Measurements from ENCODE around the gene DAPK3.

The DAPK3 gene

GRCh38 chr19:3981736-3982681 lies 11.1 kb upstream of the DAPK3 start:
- no peak overlapping the region for H2AFZ ChIP-seq (ENCODE audit: low read depth, low read length)
- DNase-seq = no peak
- no peak overlapping the region for H3K9ac ChIP-seq (ENCODE audit: low read length)
- no peak overlapping the region for H2BK15ac ChIP-seq (ENCODE audit: low read depth, poor library complexity, severe bottlenecking)
- H4K91ac ChIP-seq (ENCODE audit: low read length) = no peak overlapping the region
- H3K4me1 ChIP-seq (ENCODE audit: control insufficient read depth, insufficient read depth, low read depth, low read length) = peaks cover 41% of the 10 kb centered on the region
- no peak overlapping the region for H3K18ac ChIP-seq (ENCODE audit: low read depth in 1 of 2, low read length in 2 of 2)
- no peak overlapping the region for H3K14ac ChIP-seq (ENCODE audit: low read length in 2 of 2)
- no peak overlapping the region for H2BK120ac ChIP-seq (ENCODE audit: low read depth, low read length)
- H2BK5ac ChIP-seq (ENCODE audit: low read depth, low read length, poor library complexity, severe bottlenecking) = no peak overlapping the region
- H3K79me1 ChIP-seq (replicated peaks; ENCODE audit: low read length, poor library complexity, severe bottlenecking) = no peaks in the 10 kb centered on the region
- no peak overlapping the region for H3K4me2 ChIP-seq (ENCODE audit: low read length, poor library complexity, severe bottlenecking)
- H3K27me3 ChIP-seq (ENCODE audit: control insufficient read depth in 1 of 2, insufficient read depth in 1 of 2, low read length in 2 of 2) = no peaks in the 10 kb centered on the region
- no peak overlapping the region for H2AK5ac ChIP-seq (ENCODE audit: low read length, severe bottlenecking)
- H3K27ac ChIP-seq (ENCODE audit: low read length, poor library complexity, severe bottlenecking) = no peak overlapping the region
- H3K23ac ChIP-seq (ENCODE audit: low read length in 2 of 2) = peak overlapping the region in 1 of 2 experiments; percentile 0
- H2BK12ac ChIP-seq (ENCODE audit: low read length in 2 of 2) = no peak overlapping the region
- 95% methylated on average over 39 of the region's 39 CpGs for WGBS
- peaks cover 72 to 73% of the 10 kb centered on the region in 2 experiments for H3K36me3 ChIP-seq (ENCODE audit: control insufficient read depth in 1 of 2, insufficient read depth in 2 of 2, low read depth in 1 of 2, low read length in 2 of 2)
- no peak overlapping the region for H4K8ac ChIP-seq (ENCODE audit: low read length)
- H3K4ac ChIP-seq (ENCODE audit: low read depth in 1 of 2, low read length in 2 of 2) = no peak overlapping the region
- H3K4me3 ChIP-seq (ENCODE audit: insufficient read depth in 1 of 2, low read depth in 1 of 2, low read length in 2 of 2) = no peak overlapping the region
- no peaks in the 10 kb centered on the region for H3K9me3 ChIP-seq (ENCODE audit: control insufficient read depth, low read length)

- WGBS = 94% methylated on average over 10 of the region's 10 CpGs
- H3K14ac ChIP-seq (ENCODE audit: low read length in 2 of 2) = no peak overlapping the region
- peak overlapping the region; percentile 18 for H4K91ac ChIP-seq (ENCODE audit: low read length)
Measured at GRCh38 chr19:3981373-3981735, 10.5 kb upstream of the DAPK3 start.

GRCh38 chr19:3980353-3981251 lies 9.7 kb upstream of the DAPK3 start:
- Histone ChIP-seq H3K18ac (ENCODE audit: low read depth in 1 of 2, low read length in 2 of 2) (no peak overlapping the region), H2AK5ac (ENCODE audit: low read length, severe bottlenecking) (no peak overlapping the region), H3K4me1 (ENCODE audit: control insufficient read depth, insufficient read depth, low read depth, low read length) (peaks cover 37% of the 10 kb centered on the region), H3K4ac (ENCODE audit: low read depth in 1 of 2, low read length in 2 of 2) (no peak overlapping the region), H2BK5ac (ENCODE audit: low read depth, low read length, poor library complexity, severe bottlenecking) (no peak overlapping the region), H4K91ac (ENCODE audit: low read length) (no peak overlapping the region), H2BK12ac (ENCODE audit: low read length in 2 of 2) (no peak overlapping the region), H3K4me2 (ENCODE audit: low read length, poor library complexity, severe bottlenecking) (no peak overlapping the region), H3K36me3 (ENCODE audit: control insufficient read depth in 1 of 2, insufficient read depth in 2 of 2, low read depth in 1 of 2, low read length in 2 of 2) (peaks cover 86 to 87% of the 10 kb centered on the region in 2 experiments), H4K8ac (ENCODE audit: low read length) (no peak overlapping the region), H2BK120ac (ENCODE audit: low read depth, low read length) (no peak overlapping the region), H2BK15ac (ENCODE audit: low read depth, poor library complexity, severe bottlenecking) (no peak overlapping the region), H3K9ac (ENCODE audit: low read length) (no peak overlapping the region), H2AFZ (ENCODE audit: low read depth, low read length) (no peak overlapping the region), H3K14ac (ENCODE audit: low read length in 2 of 2) (no peak overlapping the region), H3K27ac (ENCODE audit: low read length, poor library complexity, severe bottlenecking) (no peak overlapping the region), H3K27me3 (ENCODE audit: control insufficient read depth in 1 of 2, insufficient read depth in 1 of 2, low read length in 2 of 2) (no peaks in the 10 kb centered on the region), H3K79me1 (replicated peaks; ENCODE audit: low read length, poor library complexity, severe bottlenecking) (no peaks in the 10 kb centered on the region), H3K23ac (ENCODE audit: low read length in 2 of 2) (no peak overlapping the region), H3K4me3 (ENCODE audit: insufficient read depth in 1 of 2, low read depth in 1 of 2, low read length in 2 of 2) (no peak overlapping the region), H3K9me3 (ENCODE audit: control insufficient read depth, low read length) (no peaks in the 10 kb centered on the region)
- 96% methylated on average over 31 of the region's 31 CpGs for WGBS
- DNase-seq = no peak

More at GRCh38 chr19:3981373-3981735, 10.5 kb upstream of the DAPK3 start:
- no peaks in the 10 kb centered on the region for H3K27me3 ChIP-seq (ENCODE audit: control insufficient read depth in 1 of 2, insufficient read depth in 1 of 2, low read length in 2 of 2)
- H3K36me3 ChIP-seq (ENCODE audit: control insufficient read depth in 1 of 2, insufficient read depth in 2 of 2, low read depth in 1 of 2, low read length in 2 of 2) = peaks cover 79 to 80% of the 10 kb centered on the region in 2 experiments
- no peak overlapping the region for H2BK5ac ChIP-seq (ENCODE audit: low read depth, low read length, poor library complexity, severe bottlenecking)
- no peak overlapping the region for H2BK120ac ChIP-seq (ENCODE audit: low read depth, low read length)
- no peak overlapping the region for H3K4me3 ChIP-seq (ENCODE audit: insufficient read depth in 1 of 2, low read depth in 1 of 2, low read length in 2 of 2)
- no peak overlapping the region for H2AK5ac ChIP-seq (ENCODE audit: low read length, severe bottlenecking)
- H3K4me1 ChIP-seq (ENCODE audit: control insufficient read depth, insufficient read depth, low read depth, low read length) = peaks cover 36% of the 10 kb centered on the region
- no peak overlapping the region for H3K18ac ChIP-seq (ENCODE audit: low read depth in 1 of 2, low read length in 2 of 2)
- H3K27ac ChIP-seq (ENCODE audit: low read length, poor library complexity, severe bottlenecking) = no peak overlapping the region
- H4K8ac ChIP-seq (ENCODE audit: low read length) = no peak overlapping the region
- peak overlapping the region in 1 of 2 experiments; percentile 0 for H3K23ac ChIP-seq (ENCODE audit: low read length in 2 of 2)
- no peak overlapping the region for H3K4ac ChIP-seq (ENCODE audit: low read depth in 1 of 2, low read length in 2 of 2)
- H3K9me3 ChIP-seq (ENCODE audit: control insufficient read depth, low read length) = no peaks in the 10 kb centered on the region
- H2AFZ ChIP-seq (ENCODE audit: low read depth, low read length) = no peak overlapping the region
- H3K9ac ChIP-seq (ENCODE audit: low read length) = no peak overlapping the region
- H3K79me1 ChIP-seq (replicated peaks; ENCODE audit: low read length, poor library complexity, severe bottlenecking) = no peaks in the 10 kb centered on the region
- no peak overlapping the region for H2BK15ac ChIP-seq (ENCODE audit: low read depth, poor library complexity, severe bottlenecking)
- no peak for DNase-seq
- no peak overlapping the region for H3K4me2 ChIP-seq (ENCODE audit: low read length, poor library complexity, severe bottlenecking)
- no peak overlapping the region for H2BK12ac ChIP-seq (ENCODE audit: low read length in 2 of 2)

Measured in mesenchymal stem cell (in vitro differentiated cells and primary cell).